OCI-LY7 (cell line): ENCODE data around the gene SFTPA2. TPM values are rescaled to one million over a fixed set of nuclear protein-coding genes. Genes with fewer than 3 reads are reported as not detected.
"Not testable (repeated sequence)": the region's sequence is repeated elsewhere in the genome, so short reads cannot be mapped to it uniquely, and the experiment has no call there.

Experiments used
- BruUV-seq: library from RNA; stranded (reverse); fragments of 400-500 nt; replicated peaks from 2 replicates; lab custom pipeline; 2021; lab: Mats Ljungman, UMichigan
- CTCF ChIA-PET: fragments of 300-600 bp; sonication (Branson Sonifier 250); formaldehyde crosslinking; loops from one replicate; lab custom pipeline; 2022; ENCODE audit warnings: antibody characterized with exemption; ENCODE audit not compliant: unreplicated experiment; lab: Charles Lee
- POLR2A ChIA-PET: fragments of 300-600 bp; sonication (Branson Sonifier 250); formaldehyde crosslinking; loops from one replicate; lab custom pipeline; 2022; ENCODE audit warnings: antibody characterized with exemption; lab: Charles Lee
- DNase-seq: peaks from one replicate; pipeline ENCODE4 v3.0.0-alpha.2; 2015; ENCODE audit warnings: low spot score
- H2AFZ ChIP-seq: fragments of 200-600 bp; sonication (generic), shearing (Covaris generic); 2 replicates; pipeline ENCODE4 v1.6.1; 2014; ENCODE audit warnings: mild to moderate bottlenecking, antibody characterized with exemption, low read length, moderate library complexity
- H3K27ac ChIP-seq: fragments of 200-600 bp; sonication (generic); 2 replicates; pipeline ENCODE4 v1.5.1; 2014; ENCODE audit warnings: mixed run types, low read depth, mild to moderate bottlenecking, moderate library complexity, low read length, inconsistent platforms; ENCODE audit not compliant: poor library complexity, severe bottlenecking
- H3K36me3 ChIP-seq: fragments of 200-600 bp; sonication (generic); 2 replicates; pipeline ENCODE4 v1.6.1; 2014; ENCODE audit warnings: mild to moderate bottlenecking, antibody characterized with exemption, low read length, moderate library complexity, mixed read lengths; ENCODE audit not compliant: insufficient read depth
- H3K4me1 ChIP-seq: fragments of 200-600 bp; sonication (generic); 2 replicates; pipeline ENCODE4 v1.5.1; 2014; ENCODE audit warnings: mild to moderate bottlenecking, low read length; ENCODE audit not compliant: insufficient read depth, poor library complexity, severe bottlenecking
- H3K4me2 ChIP-seq: fragments of 200-600 bp; sonication (generic); 2 replicates; pipeline ENCODE4 v1.6.1; 2014; ENCODE audit warnings: mild to moderate bottlenecking, low read length
- H3K4me3 ChIP-seq: fragments of 200-600 bp; sonication (generic); 2 replicates; pipeline ENCODE4 v1.5.1; 2014; ENCODE audit warnings: mild to moderate bottlenecking, low read depth, low read length; ENCODE audit not compliant: poor library complexity, severe bottlenecking
- H3K79me2 ChIP-seq: fragments of 200-600 bp; sonication (generic); 2 replicates; pipeline ENCODE4 v1.6.1; 2016; ENCODE audit warnings: low read depth, mild to moderate bottlenecking, low read length, moderate library complexity, mixed read lengths; ENCODE audit not compliant: insufficient read depth
- H3K9me2 ChIP-seq: fragments of 200-600 bp; sonication (generic); 2 replicates; pipeline ENCODE4 v1.6.1; 2016; ENCODE audit warnings: mild to moderate bottlenecking, low read length, mixed read lengths; ENCODE audit not compliant: insufficient read depth
- H3K9me3 ChIP-seq: fragments of 200-600 bp; sonication (generic); 2 replicates; pipeline ENCODE4 v1.6.1; 2014; ENCODE audit warnings: mild to moderate bottlenecking, mixed run types, low read length, mixed read lengths
- H4K20me1 ChIP-seq: fragments of 200-600 bp; sonication (generic); 2 replicates; pipeline ENCODE4 v1.6.1; 2014; ENCODE audit warnings: mild to moderate bottlenecking, antibody characterized with exemption, low read length, moderate library complexity, mixed read lengths; ENCODE audit not compliant: insufficient read depth
- intact Hi-C: fragments of 100-400 bp; cut with micrococcal nuclease; formaldehyde crosslinking; loops from one replicate; pipeline ENCODE4 v1.10.0; 2022; ENCODE audit not compliant: unreplicated experiment
- total RNA-seq, 2 experiments: library from RNA; depleted of rRNA in 1 of 2; stranded (reverse); fragments of >200 nt in 1 of 2; shearing (Covaris generic) in 1 of 2; gene quantifications; 2 replicates each; pipeline ENCODE4 v1.2.3, GENCODE V29; 2014 to 2022

The SFTPA2 gene
- total RNA-seq, 2 experiments from 2014 or later: not detected

- H3K36me3 ChIP-seq, H3K27ac ChIP-seq, H2AFZ ChIP-seq, H3K4me1 ChIP-seq, CTCF ChIA-PET, BruUV-seq, H3K4me3 ChIP-seq, H4K20me1 ChIP-seq, H3K4me2 ChIP-seq, H3K9me2 ChIP-seq, DNase-seq, POLR2A ChIA-PET, H3K79me2 ChIP-seq, H3K9me3 ChIP-seq, intact Hi-C loops: not testable (repeated sequence)
Measured at GRCh38 chr10:79528261-79528660, 31.9 kb downstream of the SFTPA2 start.

- H3K36me3 ChIP-seq, intact Hi-C loops, H4K20me1 ChIP-seq, H3K4me2 ChIP-seq, BruUV-seq, H3K9me2 ChIP-seq, H3K79me2 ChIP-seq, H3K9me3 ChIP-seq, H3K4me1 ChIP-seq, H2AFZ ChIP-seq, POLR2A ChIA-PET, CTCF ChIA-PET, DNase-seq, H3K27ac ChIP-seq, H3K4me3 ChIP-seq: not testable (repeated sequence)
Measured at GRCh38 chr10:79525049-79525710, 35.0 kb downstream of the SFTPA2 start.

- H3K36me3 ChIP-seq, H3K9me2 ChIP-seq, H3K4me2 ChIP-seq, CTCF ChIA-PET, POLR2A ChIA-PET, H4K20me1 ChIP-seq, DNase-seq, H3K27ac ChIP-seq, intact Hi-C loops, H2AFZ ChIP-seq, H3K9me3 ChIP-seq, H3K4me1 ChIP-seq, BruUV-seq, H3K79me2 ChIP-seq, H3K4me3 ChIP-seq: not testable (repeated sequence)
Measured at GRCh38 chr10:79523157-79523853, 36.9 kb downstream of the SFTPA2 start.

GRCh38 chr10:79522464-79522863, 37.7 kb downstream of the SFTPA2 start:
- POLR2A ChIA-PET, H3K27ac ChIP-seq, H3K36me3 ChIP-seq, DNase-seq, CTCF ChIA-PET, H2AFZ ChIP-seq, H3K9me3 ChIP-seq, H3K4me3 ChIP-seq, intact Hi-C loops, H3K4me1 ChIP-seq, H3K4me2 ChIP-seq, BruUV-seq, H3K79me2 ChIP-seq, H4K20me1 ChIP-seq, H3K9me2 ChIP-seq: not testable (repeated sequence)

GRCh38 chr10:79521751-79522150, 38.5 kb downstream of the SFTPA2 start:
- peak; percentile 8 for DNase-seq
- H3K4me3 ChIP-seq, H4K20me1 ChIP-seq, BruUV-seq, H3K79me2 ChIP-seq, CTCF ChIA-PET, H3K4me1 ChIP-seq, H3K9me2 ChIP-seq, H3K36me3 ChIP-seq, POLR2A ChIA-PET, H2AFZ ChIP-seq, H3K4me2 ChIP-seq, intact Hi-C loops, H3K27ac ChIP-seq, H3K9me3 ChIP-seq: not testable (repeated sequence)

GRCh38 chr10:79517567-79517966, 42.6 kb downstream of the SFTPA2 start:
- H3K4me1 ChIP-seq, BruUV-seq, H4K20me1 ChIP-seq, CTCF ChIA-PET, H3K4me2 ChIP-seq, H3K9me3 ChIP-seq, H3K9me2 ChIP-seq, DNase-seq, H3K4me3 ChIP-seq, POLR2A ChIA-PET, H3K79me2 ChIP-seq, H3K36me3 ChIP-seq, H2AFZ ChIP-seq, intact Hi-C loops, H3K27ac ChIP-seq: not testable (repeated sequence)
